ENCODE results near the gene GLYATL3.
A peak's percentile ranks its signal among the peaks of the same experiment; 100 is the strongest.
"Not testable (repeated sequence)": the region's sequence is repeated elsewhere in the genome, so short reads cannot be mapped to it uniquely, and the experiment has no call there.

Gene GLYATL3

GRCh38 chr6:49499623-49500022 lies at the start of gene GLYATL3:
Gene GLYATL3 (plus strand): TSS chr6:49499923. CDS start chr6:49511991, 12,068 bp downstream.
- no peak for DNase-seq

DNA sequence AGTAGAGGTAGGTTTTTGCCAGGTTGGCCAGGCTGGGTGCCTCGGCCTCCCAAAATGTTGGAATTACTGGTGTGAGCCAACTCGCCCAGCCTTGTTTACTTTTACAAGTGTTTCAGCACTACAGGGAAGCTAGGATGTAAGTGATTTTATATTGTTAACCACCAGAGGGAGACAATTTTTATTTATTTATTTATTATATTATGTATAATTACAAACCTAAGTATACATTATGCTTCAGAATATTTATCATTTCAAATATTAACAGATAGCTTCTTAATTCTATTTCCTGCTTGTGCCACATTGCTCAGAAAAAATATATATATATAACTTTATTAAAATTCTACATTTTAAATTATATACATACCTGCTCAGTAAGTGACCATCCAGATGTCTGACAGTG lies 46.5 kb upstream of the GLYATL3 start:
- peak in 2 of 3 donors; percentile 39 to 42 for DNase-seq

DNA sequence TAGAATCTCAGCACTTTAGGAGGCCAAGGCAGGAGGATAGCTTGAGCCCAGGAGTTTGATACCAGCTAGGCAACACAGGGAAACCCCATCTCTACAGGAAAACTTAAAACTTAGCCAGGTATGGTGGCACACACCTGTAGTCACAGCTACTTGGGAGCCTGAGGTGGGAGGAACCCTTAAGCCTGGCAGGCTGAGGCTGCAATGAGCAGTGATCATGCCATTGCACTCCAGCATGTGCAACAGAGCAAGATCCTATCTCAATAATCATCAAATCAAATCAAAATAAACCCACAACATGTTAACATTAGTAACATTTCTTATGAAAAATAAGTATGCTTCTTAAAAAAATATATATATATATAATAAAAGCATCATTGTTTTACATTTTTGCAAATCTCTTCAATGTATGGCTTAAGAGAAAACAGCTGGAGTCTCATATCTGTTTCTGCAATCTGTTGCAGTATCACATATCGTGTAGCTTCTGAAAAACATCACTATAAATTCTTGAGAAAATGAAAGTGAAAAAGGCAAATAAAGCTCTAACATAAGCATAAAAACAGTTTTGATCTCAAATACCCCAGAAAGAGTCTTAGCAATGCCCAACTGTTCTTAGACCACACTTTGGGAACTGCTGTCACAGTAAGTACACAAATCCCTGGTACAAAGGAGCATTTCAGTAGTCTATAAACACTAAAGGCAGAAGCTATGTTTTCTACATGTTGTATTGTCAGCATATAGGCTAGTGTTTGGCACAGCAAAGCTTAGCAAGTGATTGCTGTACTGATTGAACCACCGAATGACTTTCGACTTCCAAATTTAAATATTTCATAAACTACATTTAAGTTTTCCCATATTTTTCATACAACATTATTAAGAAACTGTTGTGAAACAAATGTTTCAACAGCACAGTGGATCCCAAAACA lies 44.7 kb upstream of the GLYATL3 start:
- no peak for DNase-seq

DNA sequence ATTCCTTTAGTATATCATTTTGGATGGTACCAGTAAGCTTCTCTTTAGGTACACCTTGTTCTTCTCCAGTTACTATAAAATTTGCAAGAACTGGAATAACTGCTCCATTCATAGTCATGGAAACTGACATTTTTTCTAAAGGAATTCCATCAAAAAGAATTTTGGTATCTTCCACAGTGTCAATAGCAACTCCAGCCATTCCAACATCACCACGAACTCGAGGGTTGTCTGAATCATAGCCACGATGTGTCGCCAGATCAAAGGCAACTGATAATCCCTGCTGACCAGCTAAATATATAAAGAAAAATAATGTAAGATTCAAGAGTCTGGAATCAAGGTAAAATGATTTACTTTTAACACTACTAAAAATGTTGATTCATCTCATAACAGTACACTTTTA lies 42.0 kb upstream of the GLYATL3 start:
- no peak for DNase-seq

DNA sequence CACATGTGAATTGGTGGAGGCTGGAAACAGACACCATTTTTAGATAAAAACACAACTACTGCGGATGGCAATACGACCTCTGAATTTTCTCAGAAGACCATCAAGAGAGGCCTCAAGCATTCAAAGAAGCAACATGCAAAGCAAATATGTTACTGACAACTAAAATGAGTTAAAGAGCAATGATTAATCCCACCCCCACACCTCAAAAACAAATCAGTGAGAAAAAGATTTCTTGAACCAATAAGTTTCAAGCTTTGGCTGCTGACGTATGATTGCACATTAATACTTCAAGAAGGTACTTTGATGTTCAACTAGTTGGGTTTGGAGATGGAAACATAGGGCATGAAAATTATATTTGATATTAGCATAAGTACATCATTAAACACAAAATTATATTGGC lies 37.7 kb upstream of the GLYATL3 start:
- peak in 1 of 3 donors; percentile 25 for DNase-seq

DNA sequence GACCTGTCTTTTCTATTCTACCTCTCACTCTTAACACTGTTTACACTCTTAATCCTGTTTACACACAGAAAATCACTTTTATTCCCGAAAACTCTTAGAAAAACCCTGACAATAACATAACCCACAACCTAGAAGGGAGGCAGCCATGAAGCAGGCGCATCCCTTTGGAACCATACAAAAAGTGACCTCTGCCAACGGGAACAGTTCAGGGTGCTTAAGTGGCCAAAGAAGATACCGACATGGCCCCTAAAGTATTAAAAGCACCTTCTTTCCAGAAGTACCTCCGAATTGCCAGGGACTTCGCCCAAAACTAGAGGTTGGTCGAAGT lies 37.2 kb upstream of the GLYATL3 start:
- no peak for DNase-seq

- peak; percentile 96 to 98 (median 96) for DNase-seq
These were observed 36.7 kb upstream of the GLYATL3 start, which contains the start of the genes CENPQ and MMUT for GRCh38 chr6:49462927-49463611. Gene CENPQ (plus strand): TSS chr6:49463370. CDS start chr6:49470177, 6,807 bp downstream. Gene MMUT (minus strand): TSS chr6:49463253. CDS start chr6:49459466, 3,787 bp downstream.

DNA sequence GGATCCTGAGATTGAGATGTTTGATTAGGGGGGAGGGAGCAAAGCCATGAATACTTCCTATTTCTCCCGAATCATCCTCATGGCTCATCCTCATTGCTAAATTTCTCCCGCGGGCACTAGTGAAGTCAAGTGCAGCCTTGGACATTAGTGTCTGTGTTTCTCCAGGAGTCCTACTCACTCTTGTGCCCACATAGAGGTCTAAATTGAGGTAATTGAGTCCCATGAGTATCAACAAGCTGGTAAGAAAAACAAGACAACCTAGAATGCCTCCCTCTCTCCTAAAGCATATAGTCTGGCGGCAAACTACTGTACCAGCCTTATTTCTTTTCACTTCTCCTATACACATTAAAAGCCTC lies 36.1 kb upstream of the GLYATL3 start:
- peak in 1 of 3 donors; percentile 20 for DNase-seq

- DNase-seq: no peak
These were observed 35.0 kb upstream of the GLYATL3 start for GRCh38 chr6:49464691-49465090.

DNA sequence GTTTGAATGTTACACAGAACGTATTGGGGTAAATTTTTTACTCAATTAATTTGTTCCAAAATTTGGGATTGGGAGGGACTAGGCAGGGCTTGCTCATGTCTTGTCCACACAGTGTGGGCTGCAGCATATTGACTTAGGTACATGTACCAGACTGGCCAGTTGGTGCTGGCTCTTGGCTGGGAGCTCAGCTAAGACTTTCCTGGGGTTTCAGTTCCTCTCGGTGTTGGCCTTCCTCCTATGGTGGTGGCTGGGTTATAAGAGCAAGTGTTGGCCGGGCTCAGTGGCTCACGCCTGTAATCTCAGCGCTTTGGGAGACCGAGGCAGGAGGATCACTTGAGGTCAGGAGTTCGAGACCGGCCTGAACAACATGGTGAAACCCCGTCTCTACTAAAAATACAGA lies 31.7 kb upstream of the GLYATL3 start:
- DNase-seq: no peak

- not testable (repeated sequence) for DNase-seq
These were observed 23.2 kb upstream of the GLYATL3 start for GRCh38 chr6:49476564-49476963.

- no peak for DNase-seq
These were observed 20.3 kb upstream of the GLYATL3 start for GRCh38 chr6:49479308-49479970.

- not testable (repeated sequence) for DNase-seq
These were observed 17.9 kb upstream of the GLYATL3 start for GRCh38 chr6:49481846-49482245.

GRCh38 chr6:49483380-49483779 lies 16.3 kb upstream of the GLYATL3 start:
- DNase-seq: not testable (repeated sequence)

DNA sequence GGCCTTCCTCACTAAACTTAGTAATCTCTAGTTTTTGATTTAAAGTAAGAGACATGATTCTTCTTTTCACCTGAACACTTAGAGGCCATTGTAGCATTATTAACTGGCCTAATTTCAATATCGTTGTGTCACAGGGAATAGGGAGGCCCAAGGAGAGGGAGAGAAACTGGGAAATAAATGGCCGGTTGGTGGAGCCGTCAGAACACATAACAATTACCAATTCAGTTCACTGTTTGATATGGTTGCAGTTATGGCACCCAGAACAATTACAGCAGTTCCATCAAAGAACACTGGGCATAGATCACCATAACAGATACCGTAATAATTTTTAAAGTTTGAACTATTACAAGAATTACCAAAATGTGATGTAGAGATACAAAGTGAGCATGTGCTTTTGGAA lies 9.1 kb upstream of the GLYATL3 start:
- no peak for DNase-seq

DNA sequence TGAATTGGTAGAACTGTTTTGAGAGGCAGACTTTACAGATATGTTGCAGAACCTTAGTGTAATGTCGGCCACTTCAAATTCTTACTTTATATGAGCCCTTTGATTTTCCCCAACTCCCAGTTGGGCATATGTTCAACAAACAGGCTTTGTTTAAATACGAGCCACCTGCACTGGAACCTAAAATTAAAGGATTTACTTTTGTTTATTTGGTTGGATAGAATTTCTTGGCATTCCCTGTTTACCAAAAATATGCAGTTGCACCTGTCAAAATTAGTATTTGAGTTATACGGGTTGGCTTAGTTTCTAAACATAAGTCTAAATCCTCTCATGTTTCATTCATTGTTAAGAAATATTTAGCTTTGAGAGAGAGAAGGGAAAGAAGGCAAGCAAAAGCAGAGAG lies 2.4 kb upstream of the GLYATL3 start:
- DNase-seq: no peak

- no peak for DNase-seq
These were observed 597 bp upstream of the GLYATL3 start for GRCh38 chr6:49499126-49499525.

DNA sequence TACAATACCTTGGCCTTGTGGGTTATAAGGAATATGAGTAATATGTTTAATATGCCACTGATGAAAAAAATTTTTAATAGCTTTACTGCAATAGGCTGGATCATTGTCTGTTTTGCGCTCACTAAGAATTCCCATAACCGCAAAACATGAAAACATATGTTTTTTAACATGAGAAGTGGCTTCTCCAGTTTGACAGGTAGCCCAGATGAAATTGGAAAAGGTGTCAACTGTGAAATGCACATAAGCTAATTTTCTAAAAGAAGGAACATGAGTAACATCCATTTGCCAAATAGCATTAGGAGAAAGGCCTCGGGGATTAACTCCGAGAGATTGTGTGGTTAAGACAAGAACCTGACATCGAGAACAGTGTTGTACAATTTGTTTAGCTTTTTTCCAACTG lies 4.9 kb downstream of the GLYATL3 start:
- DNase-seq: no peak

DNA sequence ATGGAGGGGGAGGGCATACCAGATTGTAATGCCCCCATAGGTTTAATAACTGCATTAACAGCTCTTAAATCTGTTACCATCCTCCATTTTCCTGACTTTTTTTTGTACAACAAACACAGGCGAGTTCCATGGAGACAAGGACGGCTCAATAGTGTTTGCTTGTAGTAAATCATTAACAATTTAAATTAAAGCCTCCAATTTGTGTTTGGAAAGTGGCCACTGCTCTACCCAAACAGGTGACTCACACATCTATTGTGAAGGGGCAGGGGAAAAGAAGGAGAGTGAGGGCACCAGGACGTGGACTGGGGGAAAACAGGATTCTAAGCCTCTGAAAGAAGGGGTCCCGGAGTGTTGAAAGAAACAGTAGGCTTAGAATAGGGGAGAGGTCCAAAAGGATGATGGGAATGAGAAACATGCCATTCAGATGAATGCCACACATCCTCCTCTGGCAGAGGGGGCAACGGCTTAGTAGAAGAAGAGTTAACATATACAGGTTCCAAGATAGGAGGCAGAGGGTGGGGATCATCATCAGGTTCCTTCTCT lies 6.9 kb downstream of the GLYATL3 start:
- no peak for DNase-seq

DNA sequence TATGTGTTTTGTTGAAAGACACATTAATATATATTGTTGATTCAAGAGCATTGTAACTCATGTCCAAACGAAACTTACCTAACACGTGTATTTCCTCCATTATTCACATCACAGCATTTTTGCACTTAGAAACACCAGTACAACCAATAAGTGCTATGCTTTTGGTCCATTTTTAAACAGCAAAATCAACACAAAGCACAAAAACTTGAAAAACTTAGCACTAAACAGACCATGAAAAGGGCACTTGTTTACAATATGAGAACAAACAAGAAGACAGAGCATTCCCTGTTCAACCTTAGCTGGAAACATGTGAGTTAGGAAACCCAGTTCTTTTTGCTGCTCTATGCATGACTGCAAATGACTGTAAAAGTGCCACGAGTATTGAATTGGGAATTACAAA lies 9.6 kb downstream of the GLYATL3 start:
- no peak for DNase-seq

DNA sequence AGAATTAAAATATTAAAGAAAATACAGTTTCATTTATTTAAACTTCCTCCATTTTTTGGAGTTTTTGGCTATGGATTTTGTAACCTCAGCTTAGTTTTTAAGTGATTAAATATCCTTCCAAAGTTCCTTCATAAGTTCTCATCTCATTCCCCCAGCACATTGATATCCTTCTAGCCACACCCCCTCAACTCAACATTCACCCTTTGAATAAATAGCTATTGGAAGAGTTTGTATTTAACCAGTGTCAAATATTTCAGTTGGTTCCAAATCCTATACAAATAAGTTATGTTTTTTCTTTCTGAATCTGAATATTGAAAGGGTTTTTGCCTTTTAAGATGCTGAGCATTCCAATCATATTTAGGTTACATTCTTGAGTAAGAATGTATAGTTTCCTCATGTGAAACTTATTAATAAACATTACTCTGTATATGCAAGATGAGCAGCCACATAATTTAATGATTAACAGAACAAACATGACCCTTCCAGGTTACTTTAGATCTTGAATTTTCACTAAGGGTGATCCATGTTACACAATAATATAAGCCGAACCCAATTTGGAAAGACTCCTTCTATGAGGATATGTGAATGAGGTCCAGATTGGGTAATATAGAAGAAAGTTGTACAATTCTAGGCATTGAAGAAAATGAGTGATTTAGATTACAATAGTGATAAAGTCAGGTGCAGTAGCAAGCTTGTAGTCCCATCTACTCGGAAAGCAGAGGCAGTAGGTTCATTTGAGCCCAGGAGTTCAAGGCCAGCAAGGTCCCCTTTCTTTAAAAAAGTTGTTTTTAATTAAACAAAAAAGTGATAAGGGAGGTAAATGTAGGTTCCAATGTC lies 13.6 kb downstream of the GLYATL3 start:
- no peak for DNase-seq
